Fibroblast of the conjunctiva (primary cell): ENCODE data around the gene PCDH9.
"Not testable (repeated sequence)": the region's sequence is repeated elsewhere in the genome, so short reads cannot be mapped to it uniquely, and the experiment has no call there.

ENCODE experiments used
- DNase-seq: peaks from one replicate; pipeline ENCODE4 v3.0.0-alpha.2; 2010; ENCODE audit warnings: low read depth

Gene PCDH9

GRCh38 chr13:66765559-66765958 is 464.6 kb downstream of the PCDH9 start:
- no peak for DNase-seq

DNA sequence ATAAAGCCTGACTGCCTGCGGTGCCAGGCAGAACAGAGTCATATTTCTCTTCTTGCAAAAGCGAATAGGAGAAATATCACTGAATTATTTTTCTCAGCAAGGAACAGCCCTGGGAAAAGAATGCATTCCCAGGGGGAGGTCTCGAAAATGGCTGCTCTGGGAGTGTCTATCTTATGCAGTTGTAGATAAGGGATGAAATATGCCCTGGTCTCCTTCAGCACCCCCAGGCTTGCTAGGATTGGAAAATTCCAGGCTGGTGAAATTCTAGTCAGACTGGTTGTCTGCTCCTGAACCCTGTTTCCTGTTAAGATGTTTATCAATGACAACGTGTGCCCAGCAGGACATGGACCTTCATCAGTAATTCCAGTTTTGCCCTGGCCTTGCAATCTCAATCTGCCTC is 469.5 kb downstream of the PCDH9 start:
- DNase-seq, result not testable (repeated sequence)

DNA sequence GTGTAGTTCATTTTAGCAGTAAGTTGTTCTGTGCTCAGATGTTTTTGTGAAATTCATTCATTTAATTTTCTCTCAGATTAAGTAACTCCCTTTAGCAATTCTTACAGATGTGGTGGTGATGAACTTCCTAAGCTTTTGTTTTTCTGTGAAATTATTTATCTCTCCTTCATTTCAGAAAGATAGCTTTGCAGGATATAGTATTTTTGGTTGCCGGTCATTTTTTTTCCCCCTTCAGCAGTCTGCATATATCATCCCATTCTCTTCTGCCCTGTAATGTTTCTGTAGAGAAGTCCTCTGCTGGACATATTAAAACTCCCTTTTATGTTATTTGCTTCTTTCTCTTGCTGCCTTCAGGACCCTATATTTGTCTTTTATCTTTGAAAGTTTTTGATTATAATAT is 470.2 kb downstream of the PCDH9 start:
- DNase-seq, result no peak

DNA sequence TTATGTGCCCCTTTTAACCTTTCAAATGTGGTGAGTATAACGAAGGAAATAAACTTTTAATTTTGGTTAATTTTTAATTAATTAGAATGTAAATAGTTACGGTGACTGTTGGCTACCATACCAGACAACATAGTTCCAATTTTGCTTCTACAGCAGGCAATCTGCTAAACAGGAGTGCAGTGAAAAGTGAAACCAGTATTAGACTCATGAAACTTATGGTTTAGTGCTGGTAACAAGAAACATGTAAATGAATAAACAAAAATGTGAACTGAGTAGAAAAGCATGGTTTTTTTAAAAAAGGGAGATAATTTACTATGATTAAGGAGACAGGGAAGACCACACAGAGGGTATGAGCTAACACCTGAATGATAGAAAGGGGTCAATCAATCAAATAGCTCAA is 478.4 kb downstream of the PCDH9 start:
- DNase-seq, result no peak

DNA sequence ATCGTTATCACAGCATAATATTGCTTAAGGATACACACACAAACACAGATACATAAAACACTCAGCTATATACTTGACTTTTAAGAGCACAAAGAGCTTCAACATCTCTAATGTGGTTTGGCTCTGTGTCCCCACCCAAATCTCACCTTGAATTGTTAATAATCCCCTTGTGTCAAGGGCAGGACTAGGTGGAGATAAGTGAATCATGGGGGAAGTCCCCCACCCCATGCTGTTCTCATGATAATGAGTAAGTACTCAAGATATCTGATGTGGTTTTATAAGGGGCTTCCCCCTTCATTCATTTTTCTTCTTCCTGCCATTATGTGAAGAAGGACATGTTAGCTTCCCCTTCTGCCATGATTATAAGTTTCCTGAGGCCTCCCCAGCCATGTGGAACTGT is 481.4 kb downstream of the PCDH9 start:
- DNase-seq, result no peak

- DNase-seq, result no peak
Measured at GRCh38 chr13:66745307-66745706, 484.8 kb downstream of the PCDH9 start.

DNA sequence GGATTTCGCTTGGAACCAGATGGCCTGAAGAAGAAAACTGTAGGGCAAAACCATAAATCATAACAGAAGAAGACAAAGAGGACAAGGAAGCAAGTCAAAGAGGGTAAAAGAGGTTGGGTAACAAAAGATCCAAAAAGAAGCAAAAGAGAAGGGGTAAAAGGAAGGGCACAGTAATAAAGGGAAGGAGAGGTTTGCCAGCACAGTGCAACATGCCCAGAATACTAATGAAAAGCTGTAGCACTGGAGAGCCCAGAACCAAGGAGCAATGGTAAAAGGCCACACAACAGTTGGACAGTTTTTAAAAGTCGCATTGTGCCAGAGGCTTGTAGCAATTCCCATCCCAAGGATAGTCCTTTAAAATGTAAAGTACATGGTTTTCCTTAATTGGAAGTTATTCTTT is 506.6 kb downstream of the PCDH9 start:
- DNase-seq, result no peak

DNA sequence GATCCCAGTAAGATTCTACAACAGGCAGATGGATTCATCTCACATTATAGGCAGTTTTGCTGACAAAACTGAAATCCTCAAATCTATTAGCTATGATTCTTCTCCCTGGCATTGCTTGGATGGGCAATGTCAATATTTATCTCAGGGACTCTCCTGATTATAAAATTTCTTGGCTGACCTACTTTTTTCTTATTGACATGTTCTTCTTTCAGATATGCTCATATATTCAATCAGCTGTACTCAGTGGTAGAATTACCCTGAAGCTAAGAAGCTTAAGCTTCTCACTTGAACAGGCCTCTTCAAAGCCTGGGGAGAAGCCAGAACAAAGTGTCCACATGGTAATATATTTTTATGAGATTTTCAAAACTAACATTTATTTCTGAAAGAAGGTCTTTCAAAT is 513.6 kb downstream of the PCDH9 start:
- no peak for DNase-seq

DNA sequence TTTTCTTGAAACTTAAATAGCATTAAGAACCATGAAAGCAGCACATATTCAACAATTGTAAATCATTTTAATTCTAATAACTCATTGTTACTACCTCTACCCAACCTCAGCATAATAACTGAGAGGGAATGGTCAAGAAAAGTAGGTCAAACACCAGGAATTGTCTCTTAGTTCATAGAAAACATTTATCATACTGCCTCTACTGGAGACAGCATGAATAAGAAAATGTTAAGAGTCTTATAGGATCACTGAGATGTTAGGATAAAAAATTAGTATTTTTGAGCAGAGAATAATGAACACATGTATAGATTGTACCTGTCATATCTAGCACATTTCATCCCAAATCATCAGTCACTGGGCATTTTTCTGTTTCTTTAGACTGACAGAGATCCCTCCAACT is 515.3 kb downstream of the PCDH9 start:
- no peak for DNase-seq

- no peak for DNase-seq
Measured at GRCh38 chr13:66704110-66704509, 526.0 kb downstream of the PCDH9 start.

DNA sequence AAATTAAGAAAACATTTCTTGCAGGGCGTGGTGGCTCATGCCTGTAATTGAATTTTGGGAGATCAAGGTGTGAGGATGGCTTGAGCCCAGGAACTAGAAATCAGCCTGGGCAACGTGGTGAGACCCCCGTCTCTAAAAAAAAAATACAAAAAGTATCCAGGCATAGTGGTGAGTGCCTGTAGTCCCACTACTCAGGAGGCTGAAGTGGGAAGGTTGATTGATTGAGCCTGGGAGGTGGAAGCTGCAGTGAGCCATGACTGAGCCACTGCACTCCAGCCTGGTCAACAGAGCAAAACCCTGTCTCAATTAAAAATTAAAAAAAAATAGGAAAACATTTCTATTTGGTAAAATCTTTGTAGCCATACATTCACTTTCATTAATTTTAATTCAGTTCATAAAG is 526.5 kb downstream of the PCDH9 start:
- no peak for DNase-seq

GRCh38 chr13:66700117-66700601 is 530.0 kb downstream of the PCDH9 start:
- no peak for DNase-seq

DNA sequence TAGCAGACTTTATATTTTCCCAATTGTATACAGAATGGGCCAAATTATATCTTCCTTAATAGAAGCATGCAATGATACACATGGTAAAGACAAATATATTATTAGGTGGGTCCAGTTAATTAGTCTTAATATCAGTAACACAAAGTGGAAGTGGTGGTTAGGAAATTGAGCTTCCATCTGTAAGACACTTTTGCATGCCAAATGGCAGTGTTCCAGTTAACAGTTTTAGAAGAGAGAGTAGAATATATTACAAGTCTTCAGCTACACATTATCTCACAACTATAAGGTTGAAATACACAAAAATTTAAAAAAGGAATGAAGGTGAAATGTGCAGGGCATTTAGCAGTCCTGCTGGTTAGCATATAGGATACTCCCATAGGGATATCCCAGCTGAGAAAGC is 536.5 kb downstream of the PCDH9 start:
- no peak for DNase-seq

DNA sequence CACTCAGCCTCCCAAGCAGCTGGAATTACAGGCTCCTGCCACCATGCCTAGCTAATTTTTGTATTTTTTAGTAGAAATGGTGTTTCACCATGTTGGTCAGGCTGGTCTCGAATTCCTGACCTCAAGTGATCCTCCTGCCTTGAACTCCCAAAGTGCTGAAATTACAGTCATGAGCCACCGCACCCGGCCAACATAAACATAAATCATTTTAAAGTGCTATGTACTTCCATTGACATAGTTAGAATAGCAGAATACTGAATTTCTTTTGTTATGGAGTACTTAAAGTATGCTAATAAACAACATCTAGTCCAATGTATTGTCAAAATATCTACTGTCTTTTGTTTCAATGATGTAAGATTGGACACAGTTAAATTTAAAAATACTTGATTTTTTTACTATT is 539.0 kb downstream of the PCDH9 start:
- no peak for DNase-seq

- DNase-seq, result peak; percentile 41
Measured at GRCh38 chr13:66689628-66690027, 540.5 kb downstream of the PCDH9 start.

DNA sequence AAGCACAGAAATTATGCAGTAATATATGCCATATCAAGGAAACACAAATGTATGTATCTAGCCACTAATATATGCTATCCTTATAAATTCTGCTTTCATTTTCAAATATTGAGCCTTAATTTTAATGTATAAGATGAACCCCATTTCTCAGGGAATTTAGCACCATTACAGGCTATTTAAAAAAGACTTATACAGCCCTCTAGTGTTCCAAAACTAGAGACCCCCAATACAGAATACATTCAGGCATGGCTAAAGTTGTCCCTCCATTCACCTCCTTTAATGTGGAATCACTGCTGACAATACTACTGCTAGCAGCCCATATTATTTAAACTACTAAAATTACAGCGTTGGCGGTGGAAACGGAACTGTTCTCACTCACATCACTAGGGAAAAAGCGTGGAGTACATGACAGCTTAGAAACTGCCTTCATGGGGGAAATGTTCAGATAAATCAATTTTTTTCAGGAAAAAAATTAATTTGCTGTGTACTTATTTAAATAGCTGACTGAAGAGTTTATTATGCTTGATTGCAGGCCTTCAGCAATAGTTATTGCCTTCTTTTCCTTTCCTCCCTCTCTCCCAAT is 541.0 kb downstream of the PCDH9 start:
- DNase-seq, result no peak

DNA sequence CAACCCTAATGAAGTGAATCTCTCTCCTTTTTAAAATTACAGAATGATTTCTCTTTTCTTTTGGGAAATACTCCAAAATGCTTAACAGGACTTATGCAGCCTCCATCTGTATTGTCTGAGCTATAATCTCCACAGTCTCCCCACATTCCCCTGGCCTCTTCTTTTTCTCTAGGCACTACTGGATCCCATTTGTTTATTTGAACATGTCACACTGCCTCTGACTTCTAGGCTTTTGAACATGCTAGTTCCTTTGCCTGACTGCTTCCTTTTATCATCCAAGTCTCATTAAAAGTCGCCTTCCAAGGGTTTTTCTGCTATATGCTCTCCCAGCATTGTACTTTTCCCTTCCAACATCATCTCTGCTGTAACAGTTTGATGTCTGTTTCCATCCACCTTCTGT is 548.7 kb downstream of the PCDH9 start:
- no peak for DNase-seq

- DNase-seq, result no peak
Measured at GRCh38 chr13:66680031-66680430, 550.1 kb downstream of the PCDH9 start.

DNA sequence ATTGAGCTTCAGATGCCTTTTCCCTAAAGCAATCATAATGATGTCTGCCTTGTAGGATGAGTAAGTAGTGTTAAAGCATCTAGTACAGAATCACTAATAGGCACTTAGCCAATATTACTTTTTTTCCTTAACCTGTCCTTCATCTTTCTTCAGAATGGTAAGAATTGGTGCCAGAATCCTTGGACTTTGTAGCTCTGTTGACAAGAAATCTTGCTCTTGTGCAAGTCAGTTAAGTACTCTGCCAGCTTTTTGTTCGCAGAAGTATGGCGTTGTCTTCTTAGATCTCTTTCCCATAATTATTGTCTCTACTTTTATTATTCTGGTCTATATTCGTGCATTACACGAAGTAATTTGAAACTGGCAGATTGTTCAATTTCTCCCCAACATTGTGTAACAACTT is 554.5 kb downstream of the PCDH9 start:
- DNase-seq, result no peak

GRCh38 chr13:66673401-66673800 is 556.7 kb downstream of the PCDH9 start:
- DNase-seq, result peak; percentile 72

DNA sequence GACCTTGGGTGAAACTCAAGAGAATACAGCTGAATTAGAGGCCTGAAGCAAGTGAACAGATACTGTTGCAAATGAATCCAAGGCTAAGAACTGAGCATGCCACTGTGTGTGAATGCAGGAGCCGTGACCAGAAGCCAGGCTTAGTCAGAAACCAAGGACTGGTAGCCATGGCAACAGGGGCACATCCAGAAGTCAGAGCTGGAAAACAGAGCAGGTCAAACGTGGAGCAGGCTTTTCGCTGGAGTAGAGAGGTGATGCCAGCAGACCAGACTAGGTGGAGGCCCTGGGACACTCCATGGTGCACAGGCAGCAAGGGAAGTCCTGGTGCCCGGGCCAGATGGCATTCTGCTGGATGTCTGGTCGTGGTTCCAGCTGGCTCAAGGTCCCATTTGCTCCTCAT is 564.1 kb downstream of the PCDH9 start:
- DNase-seq, result peak; percentile 64

GRCh38 chr13:66663711-66664110 is 566.4 kb downstream of the PCDH9 start:
- DNase-seq, result no peak

DNA sequence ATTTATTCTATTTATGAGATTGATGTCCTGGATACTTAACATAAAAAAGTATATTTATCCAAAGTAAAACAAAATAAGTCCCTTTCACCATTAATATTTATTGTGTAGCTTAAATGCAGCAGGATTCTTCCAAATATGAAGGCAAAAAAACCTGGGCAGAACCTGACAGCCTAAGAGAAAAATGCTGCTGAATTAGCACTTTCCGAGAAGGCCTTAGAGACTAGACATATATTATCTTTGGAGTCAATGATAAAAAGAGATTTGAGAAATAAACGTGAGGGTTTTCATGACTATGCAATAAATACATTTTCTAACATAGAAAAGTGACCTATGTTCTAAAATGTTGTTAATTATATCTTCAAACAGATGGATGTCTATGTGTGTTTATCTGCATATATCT is 566.9 kb downstream of the PCDH9 start:
- no peak for DNase-seq

DNA sequence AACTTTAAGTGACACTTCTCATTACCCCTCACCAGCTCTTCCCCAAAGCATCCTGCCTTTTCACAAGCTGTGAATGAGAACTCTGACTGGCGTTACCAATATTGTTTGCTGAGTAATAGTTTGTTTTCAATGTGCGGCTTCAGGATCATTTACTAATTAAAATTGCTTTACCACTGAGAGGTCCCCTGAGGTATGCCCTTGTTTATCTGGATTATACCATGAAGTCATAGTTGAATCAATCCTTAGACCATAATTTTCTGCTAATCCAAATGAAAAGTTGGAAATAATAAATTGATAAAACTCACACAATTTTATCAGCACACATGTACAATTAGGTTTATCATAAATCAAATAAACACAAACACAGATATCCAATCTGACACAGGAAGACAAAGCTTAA is 568.8 kb downstream of the PCDH9 start:
- DNase-seq, result no peak

DNA sequence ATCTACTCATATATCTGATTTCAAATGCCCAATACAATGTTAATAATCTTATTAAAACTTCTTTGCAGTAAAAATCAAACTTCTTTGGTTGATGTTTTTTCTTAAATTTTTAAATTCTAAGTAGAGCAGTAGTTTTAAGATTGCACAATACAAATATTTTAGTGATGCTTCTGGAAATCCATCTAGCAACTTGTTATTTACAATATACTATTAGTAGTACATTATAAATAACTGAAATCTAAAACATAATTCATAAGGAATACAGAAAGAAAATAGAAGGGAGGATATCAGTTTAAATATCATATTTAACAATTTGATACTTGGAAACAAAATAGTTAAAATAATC is 569.7 kb downstream of the PCDH9 start:
- DNase-seq, result no peak
